Heart left ventricle (tissue), 16 donors: ENCODE data around the gene SRPK2. TPM values are rescaled to one million over a fixed set of nuclear protein-coding genes. Genes with fewer than 3 reads are reported as not detected.
A peak's percentile ranks its signal among the peaks of the same experiment; 100 is the strongest.
"Not testable (repeated sequence)": the region's sequence is repeated elsewhere in the genome, so short reads cannot be mapped to it uniquely, and the experiment has no call there.

Source experiments
- ATAC-seq, 4 donors: fragments of 200-7000 bp; cut with Tn5 transposase; one replicate each; pipeline ENCODE4 v1.9.1; 2020 to 2022; ENCODE audit warnings: moderate library complexity in 4 of 4, mild to moderate bottlenecking in 3 of 4, moderate number of reproducible peaks in 1 of 4
- DNase-seq, 5 donors: peaks; one replicate each; pipeline ENCODE4 v3.0.0-alpha.2; 2020
- H3K27ac ChIP-seq, 12 donors: fragments of 200-600 bp; sonication (generic) in 4 of 12; one replicate each; pipeline versions ENCODE4 v1.5.0 to v1.8.0; 2016 to 2022; ENCODE audit warnings: mild to moderate bottlenecking in 2 of 12
- H3K27me3 ChIP-seq, 9 donors: fragments of 200-600 bp; sonication (generic) in 2 of 9; one replicate each; pipeline versions ENCODE4 v1.5.1 to v1.8.0; 2016 to 2022; ENCODE audit warnings: mild to moderate bottlenecking in 3 of 9
- H3K36me3 ChIP-seq, 9 donors: fragments of 200-600 bp; sonication (generic) in 2 of 9; one replicate each; pipeline versions ENCODE4 v1.5.0 to v1.8.0; 2018 to 2022; ENCODE audit warnings: mild to moderate bottlenecking in 2 of 9
- H3K4me1 ChIP-seq, 12 donors: fragments of 200-600 bp; sonication (generic) in 4 of 12; one replicate each; pipeline versions ENCODE4 v1.5.0 to v1.8.0; 2016 to 2022; ENCODE audit warnings: mild to moderate bottlenecking in 3 of 12
- H3K4me3 ChIP-seq, 12 donors: fragments of 200-600 bp; sonication (generic) in 4 of 12; one replicate each; pipeline versions ENCODE4 v1.5.0 to v1.8.0; 2017 to 2022; ENCODE audit warnings: mild to moderate bottlenecking in 9 of 12, moderate library complexity in 4 of 12
- H3K9me3 ChIP-seq, 12 donors: fragments of 200-600 bp; sonication (generic) in 4 of 12; one replicate each; pipeline versions ENCODE4 v1.5.0 to v1.8.0; 2016 to 2022; ENCODE audit warnings: mild to moderate bottlenecking in 1 of 12
- POLR2A ChIP-seq, 2 donors: fragments of 450-650 bp; IDR thresholded peaks; one replicate each; pipeline ENCODE4 v1.6.1; 2017; ENCODE audit warnings: antibody characterized with exemption in 2 of 2, mild to moderate bottlenecking in 2 of 2, moderate library complexity in 2 of 2
- WGBS, 4 donors: extraction: QIAGEN DNeasy Blood & Tissue Kit in 2 of 4; methylation state at CpG; one replicate each; pipeline versions ENCODE4 v1.1.5 to v1.1.7; 2013 to 2018; 5-methylcytosine and 5-hydroxymethylcytosine counted together
- intact Hi-C, 10 donors: fragments of 100-400 bp; cut with DNase I; formaldehyde crosslinking; loops; one replicate each; pipeline versions ENCODE4 v1.11.1 to v1.14.2; 2022
- polyA plus RNA-seq, 2 donors: library from polyadenylated mRNA; stranded (reverse); fragments of 200-250 nt; gene quantifications; one replicate each; pipeline ENCODE4 v1.2.3, GENCODE V29; 2013
- total RNA-seq, 9 donors: library from RNA; depleted of rRNA in 2 of 9; stranded (reverse); fragments of >200 nt in 2 of 9; fragmentation: NEBNext Ultra II Directional in 3 of 9; extraction: Animal tissue kit (Norgen Biotek cat#: 25700) in 3 of 9; gene quantifications; one replicate each; pipeline versions ENCODE4 v1.1.0 to v1.2.4, GENCODE V29; 2016 to 2023
- TF ChIP-seq, protein P1 (sequence below), 12 donors: fragments of 200-600 bp; sonication (generic) in 4 of 12; IDR thresholded peaks; one replicate each; pipeline versions ENCODE4 v1.5.0 to v1.8.0; 2018 to 2022; ENCODE audit warnings: antibody characterized with exemption in 12 of 12, mild to moderate bottlenecking in 5 of 12
- donor health status: ischemic (EF 13 %, LVEDD 7.1; RV severe dilation, severe dysfunction).
- donor health status: healthy with polysubstance abuse.
- donor health status: DM: no; HTN: yes; CAD: no.
- donor health status: DM: no; HTN: no; CAD: no.
- donor health status: ischemic (EF 25% LVEDD 6.9; RV normal size, moderate dysfunction).
- donor health status: ischemic (EF 25% LVEDD 5.7; RV mildly dilated, moderate dysfunction).
- donor health status: healthy.
- donor health status: DM: yes; HTN: yes; CAD: no.
- donor health status: ischemic (EF 35%, LVEDD 5.7; RV mildly dilated, moderate dysfunction).
- donor health status: nonischemic (EF 11% LVEDD 7.7; RV severe dilation, severe dysfunction).
- donor health status: DM: yes; HTN: yes; CAD: no.
- donor health status: PGD.
- donor health status: ischemic (EF 29% LVEDD 5.4; RV normal size, mild dysfunction).
- donor health status: nonischemic (EF 23%, LVEDD 6.1; RV moderate dilation, normal function).

Gene SRPK2
- total and polyA plus RNA-seq, 11 donors = 8.6 to 42.4 (median 33.5) TPM

DNA sequence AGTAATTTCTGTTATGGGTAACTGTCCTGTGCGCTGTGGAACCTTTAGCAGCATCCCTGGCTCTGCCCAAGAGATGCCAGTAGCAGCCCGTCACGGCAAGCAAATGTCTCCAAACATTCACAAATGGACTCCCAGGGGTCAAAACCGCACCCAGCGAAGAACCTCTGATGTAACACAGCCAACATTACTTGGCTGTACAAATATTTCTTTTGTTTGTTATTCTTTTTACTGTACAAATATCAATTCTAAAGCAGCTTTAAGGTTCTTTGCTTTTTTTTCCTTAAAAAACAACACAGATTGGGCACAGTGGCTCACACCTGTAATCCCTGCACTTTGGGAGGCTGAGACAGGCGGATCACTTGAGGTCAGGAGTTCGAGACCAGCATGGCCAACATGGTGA, 192.2 kb downstream of the SRPK2 start:
- WGBS, 4 donors = 79 to 94% (median 91%) methylated on average over 7 of the region's 7 CpGs
- Histone ChIP-seq H3K4me3 (no peak overlapping the region), H3K9me3 (no peaks in the 10 kb centered on the region), H3K4me1 (peaks cover 0 to 27% (median 8%) of the 10 kb centered on the region in 12 donors), H3K27me3 (no peaks in the 10 kb centered on the region), H3K36me3 (peaks cover 0 to 10% (median 0%) of the 10 kb centered on the region in 9 donors), H3K27ac (no peak overlapping the region)
- intact Hi-C loops = no loop called here
- ATAC-seq = no peak
- TF ChIP-seq, protein P1, sequence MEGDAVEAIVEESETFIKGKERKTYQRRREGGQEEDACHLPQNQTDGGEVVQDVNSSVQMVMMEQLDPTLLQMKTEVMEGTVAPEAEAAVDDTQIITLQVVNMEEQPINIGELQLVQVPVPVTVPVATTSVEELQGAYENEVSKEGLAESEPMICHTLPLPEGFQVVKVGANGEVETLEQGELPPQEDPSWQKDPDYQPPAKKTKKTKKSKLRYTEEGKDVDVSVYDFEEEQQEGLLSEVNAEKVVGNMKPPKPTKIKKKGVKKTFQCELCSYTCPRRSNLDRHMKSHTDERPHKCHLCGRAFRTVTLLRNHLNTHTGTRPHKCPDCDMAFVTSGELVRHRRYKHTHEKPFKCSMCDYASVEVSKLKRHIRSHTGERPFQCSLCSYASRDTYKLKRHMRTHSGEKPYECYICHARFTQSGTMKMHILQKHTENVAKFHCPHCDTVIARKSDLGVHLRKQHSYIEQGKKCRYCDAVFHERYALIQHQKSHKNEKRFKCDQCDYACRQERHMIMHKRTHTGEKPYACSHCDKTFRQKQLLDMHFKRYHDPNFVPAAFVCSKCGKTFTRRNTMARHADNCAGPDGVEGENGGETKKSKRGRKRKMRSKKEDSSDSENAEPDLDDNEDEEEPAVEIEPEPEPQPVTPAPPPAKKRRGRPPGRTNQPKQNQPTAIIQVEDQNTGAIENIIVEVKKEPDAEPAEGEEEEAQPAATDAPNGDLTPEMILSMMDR (IDR thresholded peaks at IDR 0.05) = no peak
- TF ChIP-seq POLR2A (IDR thresholded peaks at IDR 0.05) = no peak
- DNase-seq = no peak

DNA sequence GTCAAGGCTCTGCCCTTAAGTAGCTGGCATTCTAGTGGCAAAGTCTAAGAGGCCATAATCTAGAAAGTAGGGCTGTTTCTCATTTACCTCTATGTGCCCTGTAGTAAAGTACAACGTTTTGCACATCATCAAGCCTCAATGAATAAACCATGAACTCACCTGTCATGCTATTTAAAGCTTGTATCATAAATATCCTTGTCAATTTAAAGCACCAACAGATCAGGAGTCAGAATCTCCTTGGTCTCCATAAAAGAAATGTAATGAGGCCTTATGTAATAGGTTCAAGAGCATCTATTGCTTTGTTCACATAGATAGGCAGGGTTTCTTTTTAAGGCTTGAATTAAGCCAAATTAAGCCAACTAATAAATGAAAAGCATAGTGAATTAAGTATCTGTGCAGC, 192.8 kb downstream of the SRPK2 start:
- Histone ChIP-seq H3K36me3 (peaks cover 0 to 8% (median 0%) of the 10 kb centered on the region in 9 donors), H3K9me3 (no peaks in the 10 kb centered on the region), H3K27ac (no peak overlapping the region), H3K4me1 (peaks cover 0 to 27% (median 8%) of the 10 kb centered on the region in 12 donors), H3K4me3 (no peak overlapping the region), H3K27me3 (no peaks in the 10 kb centered on the region)
- ATAC-seq (no peak), DNase-seq (no peak)
- 75 to 87% (median 82%) methylated on average over 1 of the region's 1 CpG for WGBS, 4 donors
- intact Hi-C loops = no loop called here
- TF ChIP-seq, protein P1 (IDR thresholded peaks at IDR 0.05) = no peak
- TF ChIP-seq POLR2A (IDR thresholded peaks at IDR 0.05) = no peak

DNA sequence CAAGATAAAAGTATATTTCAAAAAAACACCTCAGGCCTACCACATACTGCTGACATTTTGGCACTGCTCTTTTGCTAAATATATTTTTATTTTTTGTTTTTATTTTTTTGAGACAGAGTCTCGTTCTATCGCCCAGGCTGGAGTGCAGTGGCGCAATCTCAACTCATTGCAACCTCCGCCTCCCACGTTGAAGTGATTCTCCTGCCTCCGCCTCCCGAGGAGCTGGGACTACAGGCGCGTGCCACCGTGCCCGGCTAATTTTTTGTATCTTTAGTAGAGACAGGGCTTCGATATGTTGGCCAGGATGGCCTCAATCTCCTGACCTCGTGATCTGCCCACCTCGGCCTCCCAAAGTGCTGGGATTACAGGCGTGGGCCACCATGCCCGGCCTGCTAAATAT, 193.8 kb downstream of the SRPK2 start:
- peaks cover 0 to 27% (median 8%) of the 10 kb centered on the region in 12 donors for H3K4me1 ChIP-seq
- ATAC-seq, H3K27ac ChIP-seq, intact Hi-C loops, H3K27me3 ChIP-seq, H3K9me3 ChIP-seq, H3K36me3 ChIP-seq, H3K4me3 ChIP-seq, DNase-seq: not testable (repeated sequence)
- 96 to 98% (median 97%) methylated on average over 16 of the region's 16 CpGs for WGBS, 4 donors

DNA sequence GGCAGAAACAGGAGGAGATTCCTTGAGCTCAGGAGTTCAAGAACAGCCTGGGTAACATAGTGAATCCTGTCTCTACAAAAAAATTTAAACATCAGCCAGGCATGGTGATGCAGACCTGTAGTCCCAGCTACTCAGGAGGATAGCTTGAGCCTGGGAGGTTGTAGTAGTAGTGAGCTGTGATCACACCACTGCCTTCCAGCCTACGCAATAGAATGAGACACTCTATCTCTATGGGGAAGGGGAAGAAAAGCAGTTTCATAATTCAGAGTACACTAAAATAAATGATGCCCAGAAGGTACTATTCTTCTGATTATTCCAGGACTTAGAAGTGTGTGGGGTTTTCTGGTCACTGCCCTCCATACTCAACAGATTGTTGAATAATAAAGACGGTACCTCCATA, 197.4 kb downstream of the SRPK2 start:
- ATAC-seq = no peak
- no peak for TF ChIP-seq POLR2A (IDR thresholded peaks at IDR 0.05)
- TF ChIP-seq, protein P1 (IDR thresholded peaks at IDR 0.05) = no peak
- intact Hi-C loops = no loop called here
- Histone ChIP-seq H3K4me1 (peaks cover 0 to 10% (median 0%) of the 10 kb centered on the region in 12 donors), H3K9me3 (no peaks in the 10 kb centered on the region), H3K27me3 (no peaks in the 10 kb centered on the region), H3K36me3 (no peaks in the 10 kb centered on the region), H3K4me3 (no peak overlapping the region), H3K27ac (no peak overlapping the region)
- 92 to 97% (median 96%) methylated on average over 2 of the region's 2 CpGs for WGBS, 4 donors
- no peak for DNase-seq

DNA sequence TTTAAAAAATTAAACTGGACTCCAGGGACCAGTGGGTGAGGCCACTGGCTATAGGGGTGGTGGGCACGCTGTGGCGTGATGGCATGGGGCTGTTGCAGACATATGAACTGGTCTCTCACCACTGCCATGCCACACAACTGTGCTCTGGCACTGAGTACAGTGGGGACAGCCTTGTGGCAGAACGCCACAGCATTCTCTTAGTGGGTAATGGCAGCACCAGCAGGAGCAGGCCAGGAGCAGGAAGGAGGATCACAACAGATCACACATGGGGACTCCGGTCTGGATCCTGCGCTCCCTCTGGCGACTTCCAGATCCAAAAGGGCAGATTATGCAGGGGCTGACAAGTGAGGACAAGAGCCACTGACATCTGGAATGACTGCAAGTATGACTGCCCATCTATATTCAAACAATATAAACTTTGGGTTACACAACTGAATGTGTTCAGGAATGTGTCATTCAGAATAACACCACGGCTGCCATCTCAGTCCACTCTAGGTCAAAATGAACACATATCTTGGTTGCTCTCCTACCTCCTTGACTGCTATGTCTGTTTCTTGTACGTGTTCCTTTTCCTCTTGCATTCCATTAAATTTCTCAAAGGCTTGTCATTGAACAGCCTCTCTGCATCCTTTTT, 198.7 kb downstream of the SRPK2 start:
- TF ChIP-seq, protein P1 (IDR thresholded peaks at IDR 0.05) = no peak
- no peak for TF ChIP-seq POLR2A (IDR thresholded peaks at IDR 0.05)
- Histone ChIP-seq H3K4me1 (peaks cover 0 to 10% (median 0%) of the 10 kb centered on the region in 12 donors), H3K27ac (no peak overlapping the region), H3K4me3 (no peak overlapping the region), H3K9me3 (no peaks in the 10 kb centered on the region), H3K27me3 (no peaks in the 10 kb centered on the region), H3K36me3 (no peaks in the 10 kb centered on the region)
- DNase-seq (peak in 2 of 5 donors; percentile 30 to 31), ATAC-seq (peak; percentile 67 to 80 (median 78))
- WGBS, 4 donors = 89 to 95% (median 93%) methylated on average over 8 of the region's 8 CpGs
- intact Hi-C loops = no loop called here
